ENCODE data around the gene ZNF407.

The ZNF407 gene

GRCh38 chr18:74589811-74590210, 7.9 kb upstream of the ZNF407 start:
- no peak for DNase-seq

GRCh38 chr18:74590671-74591070, 7.0 kb upstream of the ZNF407 start:
- no peak for DNase-seq

DNA sequence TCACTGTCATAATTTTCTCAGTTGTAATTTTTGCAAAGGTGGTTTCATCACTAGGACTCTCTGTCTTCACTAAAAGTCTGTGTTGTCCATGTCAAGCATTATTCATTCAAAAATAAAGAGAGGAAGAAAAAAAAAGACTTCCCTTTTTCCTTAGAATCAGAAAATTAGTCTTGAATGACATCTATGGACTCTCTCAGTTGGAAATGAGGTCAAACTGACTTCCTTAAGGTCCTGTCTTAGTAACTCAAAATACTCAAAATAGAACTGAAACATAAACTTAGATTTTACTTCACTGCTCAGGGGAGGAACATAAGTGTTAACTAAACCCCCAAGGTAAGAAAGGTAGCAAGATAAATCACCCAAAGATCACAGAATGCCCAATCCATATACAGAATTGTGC, 2.2 kb upstream of the ZNF407 start:
- DNase-seq, result no peak

DNA sequence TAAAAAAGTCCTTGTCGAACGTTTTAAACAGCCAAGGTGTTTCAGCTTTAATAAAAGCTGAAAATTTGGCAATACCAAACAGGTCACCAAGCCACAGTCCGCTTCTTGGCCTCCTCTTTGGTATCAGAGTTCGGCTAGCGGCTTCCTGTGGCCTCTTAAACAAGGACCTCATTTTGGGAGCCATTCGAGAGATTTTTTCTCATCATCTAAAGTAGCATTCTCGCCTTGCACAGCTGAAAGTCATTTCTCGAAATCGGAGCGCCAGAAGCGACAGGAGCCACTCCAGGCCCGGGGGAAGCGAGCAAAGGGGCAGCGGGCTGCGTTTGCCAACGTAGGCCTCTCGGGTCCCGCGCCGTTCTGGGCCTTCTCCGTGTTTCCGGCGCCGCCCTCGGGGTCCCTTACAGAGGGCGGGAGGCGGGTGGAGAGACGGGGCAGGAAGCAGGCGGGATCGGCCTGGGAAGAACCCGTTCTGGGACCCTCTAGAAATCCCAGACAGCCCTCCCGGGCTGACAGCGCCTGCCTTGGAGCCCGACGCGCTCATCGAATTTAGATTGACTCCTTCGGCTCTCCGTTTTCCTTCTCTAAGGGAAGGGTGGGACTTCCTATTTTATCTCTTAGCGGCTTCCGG, 522 bp upstream of the ZNF407 start:
- peak; percentile 64 for DNase-seq

GRCh38 chr18:74598350-74599001, 806 bp downstream of the ZNF407 start:
- peak; percentile 30 for DNase-seq

DNA sequence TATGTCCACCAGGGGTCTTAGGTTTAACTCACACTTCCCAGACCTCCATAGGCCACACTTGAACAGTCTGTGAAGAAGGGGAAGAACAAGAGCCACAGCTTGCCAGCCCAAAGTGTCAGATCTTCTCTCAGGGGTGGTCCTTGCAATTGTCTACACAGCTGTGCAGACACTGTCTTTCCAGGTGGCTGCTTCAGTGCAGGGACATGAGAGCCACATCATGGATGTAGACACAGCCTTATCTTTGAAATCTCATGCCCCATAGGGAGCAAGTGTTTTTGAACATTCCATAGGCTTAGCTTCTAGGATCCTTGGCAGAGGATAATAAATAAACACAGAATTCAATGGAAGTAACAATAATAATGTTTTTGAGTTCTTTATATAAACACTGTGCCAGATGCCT, 6.7 kb downstream of the ZNF407 start:
- DNase-seq, result no peak

DNA sequence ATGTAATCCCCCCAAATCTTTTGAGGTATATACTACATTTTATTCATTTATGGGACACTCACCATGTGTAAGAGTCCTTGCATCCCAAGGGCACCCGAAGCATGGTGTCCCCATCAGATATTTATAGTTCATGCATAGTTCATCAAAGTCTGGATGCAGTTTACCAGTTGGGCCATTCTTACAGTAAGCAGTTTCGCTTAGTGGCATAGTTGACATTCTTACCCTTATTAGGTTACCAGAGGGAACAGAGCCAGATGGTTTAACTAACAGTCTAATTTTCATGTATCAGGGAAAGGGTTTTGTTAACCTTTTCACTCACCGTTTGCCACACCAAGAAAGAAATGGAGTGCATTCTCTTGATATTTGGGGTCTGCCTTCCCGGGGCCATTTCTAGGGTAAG, 7.1 kb downstream of the ZNF407 start:
- no peak for DNase-seq

DNA sequence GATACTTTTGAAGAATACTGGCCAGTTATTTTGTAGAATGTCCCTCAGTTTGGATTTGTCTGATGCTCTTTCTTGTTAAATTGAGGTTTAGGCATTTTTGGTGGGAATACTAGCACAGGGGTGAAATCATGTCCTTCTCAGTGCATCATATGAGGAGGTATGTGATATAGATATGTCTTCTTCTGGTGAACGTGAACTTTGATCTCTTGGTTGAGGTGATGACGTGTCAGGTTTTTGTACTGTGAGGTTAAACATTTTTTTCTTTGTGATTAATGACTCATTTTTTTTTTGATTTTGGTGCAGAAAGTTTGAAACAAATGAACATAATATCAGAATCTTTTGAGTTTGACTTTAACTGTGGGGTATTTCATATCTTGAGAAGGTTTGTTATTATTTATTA, 11.0 kb downstream of the ZNF407 start:
- no peak for DNase-seq

DNA sequence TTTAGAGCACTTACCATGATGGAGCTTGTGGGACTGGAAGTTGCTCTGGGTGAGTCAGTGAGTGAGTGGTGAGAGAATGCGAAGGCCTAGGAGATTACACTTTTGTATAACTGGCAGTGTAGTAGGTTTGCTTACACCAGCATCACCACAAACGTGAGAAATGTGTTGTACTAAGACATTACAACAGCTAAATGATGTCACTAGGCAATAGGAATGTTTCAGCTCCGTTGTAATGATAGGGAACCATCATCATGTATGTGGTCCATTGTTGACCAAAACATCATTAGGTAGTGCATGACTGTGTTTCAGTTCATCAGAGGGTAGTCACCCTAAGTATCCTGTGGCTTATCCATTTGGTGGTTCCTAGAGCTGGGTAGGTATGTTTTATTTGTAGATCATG, 11.9 kb downstream of the ZNF407 start:
- no peak for DNase-seq

DNA sequence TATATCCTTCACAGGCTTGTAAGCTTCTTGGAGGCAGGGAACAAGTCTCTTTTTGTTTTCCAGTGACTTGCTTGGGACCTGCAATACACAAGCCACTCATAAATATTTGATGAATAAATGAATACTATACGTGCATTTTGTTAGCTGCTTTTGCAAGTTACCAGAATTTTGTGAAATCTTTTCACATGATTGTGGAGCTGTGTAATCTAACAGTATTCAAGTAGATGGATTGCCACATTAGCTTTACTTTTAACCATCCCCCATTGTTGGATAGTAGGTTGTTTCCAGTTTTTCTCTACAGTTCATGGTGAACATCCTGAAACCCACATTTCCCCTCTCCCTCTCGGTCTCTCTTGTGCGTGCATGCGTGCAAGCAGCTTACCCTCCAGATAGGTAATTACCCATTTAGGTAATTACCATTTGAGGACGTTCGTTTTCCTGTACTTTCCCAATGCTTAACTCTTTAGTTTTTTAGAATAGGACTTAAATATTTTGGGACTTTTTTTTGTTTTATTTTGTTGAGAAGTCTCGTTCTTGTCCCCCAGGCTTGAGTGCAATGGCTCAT, 12.5 kb downstream of the ZNF407 start:
- no peak for DNase-seq

- DNase-seq, result no peak
Observed at GRCh38 chr18:74610860-74611259, 13.2 kb downstream of the ZNF407 start.

DNA sequence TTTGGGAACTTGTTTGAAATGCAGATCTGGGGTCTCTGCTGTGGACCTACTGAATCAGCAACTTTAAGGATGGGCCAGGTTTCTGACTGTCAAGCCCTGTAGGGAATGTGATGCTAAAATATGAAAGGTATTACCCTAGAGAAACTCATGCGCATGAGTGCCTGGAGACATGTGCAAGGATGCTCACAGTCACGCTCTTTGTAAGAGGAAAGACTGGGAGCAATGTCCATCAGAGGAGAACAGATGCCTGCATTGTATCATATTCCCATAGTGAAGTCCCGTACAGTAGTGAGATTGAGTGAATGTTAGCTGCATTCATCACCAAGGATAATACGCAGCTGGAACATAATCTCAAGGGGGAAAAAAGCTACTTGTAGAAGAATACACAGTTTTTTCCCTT, 14.1 kb downstream of the ZNF407 start:
- no peak for DNase-seq

DNA sequence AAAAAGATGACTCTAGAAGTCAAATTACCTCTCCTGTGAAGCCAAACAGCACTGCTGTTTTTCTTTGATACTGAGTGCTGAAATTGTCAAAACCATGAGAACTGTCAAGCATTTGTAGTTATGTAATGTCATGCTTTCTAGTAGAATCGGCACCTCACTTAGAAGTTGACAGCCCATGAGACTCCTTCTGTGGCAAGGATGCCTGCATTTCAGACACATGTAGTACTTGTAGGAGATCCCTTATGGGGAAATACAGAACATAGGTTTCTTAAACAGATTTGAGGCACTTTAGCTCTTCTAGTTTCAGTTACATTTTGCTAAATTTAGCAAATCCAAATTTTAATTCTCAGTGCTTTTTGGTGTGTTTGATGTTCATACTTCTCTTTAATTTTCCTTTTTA, 15.7 kb downstream of the ZNF407 start:
- no peak for DNase-seq

GRCh38 chr18:74616494-74616893, 18.8 kb downstream of the ZNF407 start:
- no peak for DNase-seq

DNA sequence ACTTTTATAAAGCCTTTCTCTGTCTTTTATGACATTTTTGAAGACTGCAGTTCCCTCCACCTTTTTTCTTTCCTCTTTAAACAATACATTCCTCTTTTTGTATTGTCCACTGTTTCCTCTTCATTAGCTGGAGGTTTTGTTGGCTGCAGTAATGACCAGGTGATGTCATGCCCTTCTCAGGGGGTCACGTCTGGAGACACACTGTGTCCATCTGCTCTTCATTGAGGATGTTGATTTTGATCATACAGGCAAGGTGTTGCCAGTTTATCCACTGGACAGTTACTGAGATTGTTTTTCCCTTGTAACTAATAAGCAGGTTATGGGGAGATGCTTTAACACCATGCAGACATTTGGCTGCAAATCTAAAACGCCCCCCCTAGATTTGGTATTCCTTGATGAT, 19.8 kb downstream of the ZNF407 start:
- DNase-seq, result no peak

- no peak for DNase-seq
Observed at GRCh38 chr18:74622072-74622471, 24.4 kb downstream of the ZNF407 start.

DNA sequence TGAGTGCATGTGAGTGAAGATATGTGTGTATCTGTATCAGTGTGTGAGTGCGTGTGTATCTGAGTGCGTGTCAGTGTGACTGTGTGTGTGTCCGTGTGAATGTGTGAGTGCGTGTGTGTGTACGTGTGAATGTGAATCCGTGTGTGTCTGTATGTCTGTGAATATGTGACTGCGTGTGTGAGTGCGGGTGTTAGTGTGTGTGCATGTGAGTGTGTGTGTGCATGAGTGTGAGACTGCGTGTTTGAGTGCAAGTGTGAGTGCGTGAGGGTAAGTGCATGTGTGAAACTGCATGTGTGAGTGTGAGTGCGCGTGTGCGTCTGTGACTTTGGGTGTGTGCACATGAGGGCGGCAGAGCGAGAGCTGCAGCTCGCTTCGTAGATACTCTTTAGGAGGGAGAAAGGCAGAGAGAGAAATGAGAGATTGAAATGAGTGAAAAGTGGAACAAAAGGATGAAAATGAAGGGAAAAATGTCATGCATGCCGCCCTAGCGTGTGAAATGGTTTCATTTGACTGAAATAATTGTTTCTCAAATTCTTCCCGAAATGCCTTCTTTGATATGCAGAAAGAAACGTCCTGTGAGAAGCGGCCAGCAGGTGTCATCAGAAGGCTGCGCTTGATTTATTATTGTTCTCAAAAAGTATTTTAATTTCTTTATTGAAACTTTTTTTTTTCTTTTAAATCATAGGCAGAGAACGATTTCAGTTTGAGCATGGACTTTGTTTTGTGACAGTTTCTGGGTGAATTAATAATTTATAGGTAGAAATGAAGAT, 25.6 kb downstream of the ZNF407 start:
- DNase-seq, result no peak

DNA sequence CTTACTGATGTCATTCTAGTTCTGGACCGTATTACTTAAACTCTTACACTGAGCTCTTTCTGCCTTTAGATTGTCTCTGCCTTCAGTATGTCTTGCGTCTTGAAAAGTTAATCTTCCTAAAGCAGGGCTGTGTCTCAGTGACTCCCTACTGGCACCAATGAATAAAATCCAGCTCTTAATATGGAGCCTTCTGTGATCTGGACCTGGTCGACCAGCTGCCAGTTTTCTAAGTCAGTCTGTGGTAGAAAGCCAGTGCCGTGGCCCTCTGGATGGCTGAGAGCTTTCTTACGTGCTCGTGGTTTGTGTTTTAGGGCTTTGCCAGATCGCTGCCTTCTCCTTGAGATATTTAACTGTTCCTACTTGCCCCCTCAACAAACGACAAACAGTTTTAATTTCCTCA, 26.8 kb downstream of the ZNF407 start:
- no peak for DNase-seq

GRCh38 chr18:74625157-74625556, 27.5 kb downstream of the ZNF407 start:
- DNase-seq, result no peak

GRCh38 chr18:74626049-74626874, 28.6 kb downstream of the ZNF407 start:
- DNase-seq, result no peak

DNA sequence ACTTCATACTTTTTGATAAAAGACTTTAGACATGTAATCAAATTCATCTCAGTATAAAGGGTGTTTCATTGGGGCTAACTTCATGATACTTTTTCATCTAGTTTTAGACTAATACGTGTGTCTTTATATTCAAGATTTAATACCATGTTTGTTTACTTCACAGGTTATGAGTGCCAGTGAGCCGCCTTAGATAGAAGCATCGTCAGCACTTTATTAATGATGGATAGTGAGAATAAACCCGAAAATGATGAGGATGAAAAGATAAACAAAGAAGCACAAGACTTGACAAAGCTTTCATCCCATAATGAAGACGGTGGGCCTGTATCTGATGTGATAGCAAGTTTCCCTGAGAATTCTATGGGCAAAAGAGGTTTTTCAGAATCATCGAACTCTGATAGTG, 33.1 kb downstream of the ZNF407 start:
- DNase-seq, result no peak

DNA sequence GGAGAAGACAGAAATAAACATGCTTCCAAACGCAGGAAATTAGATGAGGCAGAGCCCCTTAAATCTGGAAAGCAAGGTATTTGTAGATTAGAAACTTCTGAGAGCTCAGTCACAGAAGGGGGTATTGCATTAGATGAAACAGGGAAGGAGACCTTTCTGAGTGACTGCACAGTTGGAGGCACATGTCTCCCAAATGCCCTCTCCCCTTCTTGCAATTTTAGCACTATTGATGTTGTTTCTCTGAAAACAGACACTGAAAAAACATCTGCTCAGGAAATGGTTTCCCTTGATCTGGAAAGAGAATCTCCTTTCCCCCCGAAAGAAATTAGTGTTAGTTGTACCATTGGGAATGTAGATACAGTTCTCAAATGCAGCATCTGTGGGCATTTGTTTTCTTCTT, 33.5 kb downstream of the ZNF407 start:
- no peak for DNase-seq

All from NCI-H1105 (cell line).